OCI-LY3 (cell line): Measurements from ENCODE around the gene TTYH3.

Experiments
- H2AFZ ChIP-seq: fragments of 200-600, 300-600 bp; shearing (Covaris generic); 2 replicates; pipeline ENCODE4 v1.6.0; 2014; ENCODE audit warnings: antibody characterized with exemption, low read depth, low read length
- H3K27ac ChIP-seq: fragments of 200-600, 300-600 bp; sonication (generic); 2 replicates; pipeline ENCODE4 v1.5.1; 2014; ENCODE audit warnings: mild to moderate bottlenecking, low read length, moderate library complexity, mixed read lengths
- H3K27me3 ChIP-seq: fragments of 200-600, 300-600 bp; sonication (generic); 2 replicates; pipeline ENCODE4 v1.6.1; 2014; ENCODE audit warnings: low read depth, low read length, mixed read lengths
- H3K36me3 ChIP-seq: fragments of 200-600, 300-600 bp; sonication (generic); replicated peaks from 2 replicates; pipeline ENCODE3; 2014; ENCODE audit warnings: low read depth, low read length, mixed read lengths
- H3K4me1 ChIP-seq: fragments of 300-600, 200-600 bp; sonication (generic); 2 replicates; pipeline ENCODE4 v1.6.1; 2014; ENCODE audit warnings: low read length, mixed read lengths
- H3K4me2 ChIP-seq: fragments of 200-600, 300-600 bp; sonication (generic); 2 replicates; pipeline ENCODE4 v1.6.1; 2014; ENCODE audit warnings: low read length, mixed read lengths
- H3K4me3 ChIP-seq: fragments of 300-600, 200-600 bp; sonication (generic); 2 replicates; pipeline ENCODE4 v1.5.1; 2014; ENCODE audit warnings: antibody characterized with exemption, mild to moderate bottlenecking, low read length, moderate library complexity
- H3K79me2 ChIP-seq: fragments of 300-600, 200-600 bp; shearing (Covaris generic); 2 replicates; pipeline ENCODE4 v1.6.1; 2014; ENCODE audit warnings: mild to moderate bottlenecking, low read length, mixed read lengths
- H3K9ac ChIP-seq: fragments of 300-600, 200-600 bp; shearing (Covaris generic); 2 replicates; pipeline ENCODE4 v1.6.0; 2014; ENCODE audit warnings: mild to moderate bottlenecking, low read length, moderate library complexity
- H3K9me3 ChIP-seq: fragments of 200-600, 300-600 bp; shearing (Covaris generic); 2 replicates; pipeline ENCODE4 v1.6.1; 2014; ENCODE audit warnings: low read length, mixed read lengths; ENCODE audit not compliant: insufficient read depth
- H4K20me1 ChIP-seq: fragments of 200-600, 300-600 bp; sonication (generic); 2 replicates; pipeline ENCODE4 v1.6.1; 2016; ENCODE audit warnings: low read length, mixed read lengths; ENCODE audit not compliant: insufficient read depth
- EZH2phosphoT487 ChIP-seq: fragments of 200-600 bp; shearing (Covaris generic); IDR thresholded peaks from 2 replicates; pipeline ENCODE4 v1.6.1; 2018; ENCODE audit warnings: antibody characterized with exemption, mixed run types, low read depth
- TF ChIP-seq, protein P1 (sequence below): fragments of 200-600, 300-600 bp; sonication (generic); IDR thresholded peaks from 2 replicates; pipeline ENCODE4 v1.5.1; 2014; ENCODE audit warnings: antibody characterized with exemption, low read length, low read depth

The TTYH3 gene

DNA sequence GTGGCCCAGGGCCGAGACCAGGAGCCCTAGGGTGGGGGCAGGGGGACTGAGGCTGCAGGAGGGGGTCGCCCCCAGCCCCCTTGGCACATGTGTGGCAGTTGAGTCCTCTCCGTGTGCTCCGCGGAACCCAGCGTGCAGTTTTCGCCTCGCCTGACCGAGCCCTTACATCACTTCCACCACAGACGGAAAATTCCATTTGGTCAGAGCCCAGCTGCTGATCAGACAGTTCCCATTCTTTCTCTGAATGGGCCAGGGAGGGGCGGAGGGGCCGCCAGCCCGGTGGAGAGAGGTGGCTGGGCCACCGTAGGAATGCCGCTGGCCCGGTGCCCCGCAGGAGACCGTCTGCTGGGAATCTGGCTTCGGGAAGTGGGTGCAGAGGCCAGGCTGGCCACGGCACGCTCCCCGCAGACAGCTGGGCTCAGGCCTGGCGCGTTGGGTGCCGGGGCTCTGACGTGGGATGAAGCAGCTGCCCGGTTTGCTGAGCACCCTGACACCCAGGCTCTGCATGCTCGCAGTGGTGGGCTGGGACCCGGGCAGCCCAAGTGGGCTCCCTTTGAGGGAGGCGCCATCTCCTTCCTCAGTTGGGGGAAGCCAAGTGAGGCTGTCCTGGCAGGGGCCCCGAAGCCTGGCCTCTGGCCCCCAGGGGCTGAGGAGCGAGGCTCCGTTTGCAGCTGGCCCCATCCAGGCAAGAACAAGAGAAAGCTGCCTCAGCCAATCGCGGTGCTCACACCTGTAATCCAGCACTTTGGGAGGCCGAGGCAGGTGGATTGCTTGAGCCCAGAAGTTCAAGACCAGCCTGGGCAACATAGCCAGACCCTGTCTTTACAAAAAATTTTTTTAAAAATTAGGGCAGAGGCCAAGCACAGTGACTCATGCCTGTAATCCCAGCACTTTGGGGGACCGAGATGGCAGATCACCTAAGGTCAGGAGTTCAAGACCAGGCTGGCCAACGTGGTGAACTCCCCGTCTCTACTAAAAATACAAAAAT, 9.9 kb downstream of the TTYH3 start:
- Histone ChIP-seq H3K79me2 (no peaks in the 10 kb centered on the region), H3K4me1 (peaks cover 40% of the 10 kb centered on the region)

DNA sequence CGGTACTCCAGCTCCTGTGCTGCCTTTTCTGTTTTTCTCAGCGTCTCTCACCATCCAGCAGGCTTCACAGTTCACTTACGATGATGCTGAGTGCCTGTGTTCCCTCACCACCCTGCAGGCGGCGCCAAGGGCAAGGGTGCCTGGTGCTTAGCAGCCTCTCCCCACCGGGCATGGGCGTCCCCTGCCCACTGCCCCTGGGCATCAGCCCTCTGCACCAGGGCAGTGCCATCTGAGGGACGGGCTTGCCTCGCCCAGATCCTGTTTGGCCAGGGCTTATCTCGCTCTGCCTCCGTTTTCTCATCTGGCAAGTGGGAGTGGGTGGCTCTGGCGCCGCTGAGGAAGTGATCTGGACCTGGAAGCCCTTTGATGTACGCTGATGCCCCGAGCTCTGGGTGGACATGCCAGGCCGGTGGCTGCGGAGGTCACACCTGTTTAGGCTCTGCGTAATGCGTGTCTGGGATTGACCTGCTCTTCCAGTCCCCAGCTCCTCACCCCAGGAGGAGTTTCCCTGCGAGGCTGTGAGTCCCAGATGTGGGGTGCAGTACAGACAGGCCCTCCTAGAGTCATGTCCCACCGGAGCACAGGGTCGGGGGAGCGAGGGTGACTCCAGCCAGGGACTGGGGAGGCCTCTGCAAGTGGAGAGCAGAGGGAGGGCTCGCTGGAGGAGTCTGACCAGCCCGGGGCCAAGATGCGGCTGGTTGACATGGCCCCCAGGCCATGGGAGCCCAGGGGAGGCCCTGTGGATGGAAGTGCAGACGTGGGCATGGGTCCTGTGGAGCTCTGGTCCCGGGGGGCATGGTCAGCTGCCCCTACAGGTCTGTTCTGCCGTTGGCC, 11.8 kb downstream of the TTYH3 start:
- Histone ChIP-seq H3K36me3 (no peaks in the 10 kb centered on the region), H3K4me2 (no peak overlapping the region)

More for the DNA sequence above, 9.9 kb downstream of the TTYH3 start:
- Histone ChIP-seq H3K4me2 (peak overlapping the region; percentile 66), H3K36me3 (no peaks in the 10 kb centered on the region), H3K27me3 (no peaks in the 10 kb centered on the region), H3K4me3 (peak overlapping the region; percentile 52), H2AFZ (no peak overlapping the region), H3K9ac (peak overlapping the region; percentile 10; the same call in 1 of the 2 replicates), H4K20me1 (no peaks in the 10 kb centered on the region), H3K27ac (no peak overlapping the region), H3K9me3 (no peaks in the 10 kb centered on the region)
- TF ChIP-seq EZH2phosphoT487 = no peak
- TF ChIP-seq, protein P1, sequence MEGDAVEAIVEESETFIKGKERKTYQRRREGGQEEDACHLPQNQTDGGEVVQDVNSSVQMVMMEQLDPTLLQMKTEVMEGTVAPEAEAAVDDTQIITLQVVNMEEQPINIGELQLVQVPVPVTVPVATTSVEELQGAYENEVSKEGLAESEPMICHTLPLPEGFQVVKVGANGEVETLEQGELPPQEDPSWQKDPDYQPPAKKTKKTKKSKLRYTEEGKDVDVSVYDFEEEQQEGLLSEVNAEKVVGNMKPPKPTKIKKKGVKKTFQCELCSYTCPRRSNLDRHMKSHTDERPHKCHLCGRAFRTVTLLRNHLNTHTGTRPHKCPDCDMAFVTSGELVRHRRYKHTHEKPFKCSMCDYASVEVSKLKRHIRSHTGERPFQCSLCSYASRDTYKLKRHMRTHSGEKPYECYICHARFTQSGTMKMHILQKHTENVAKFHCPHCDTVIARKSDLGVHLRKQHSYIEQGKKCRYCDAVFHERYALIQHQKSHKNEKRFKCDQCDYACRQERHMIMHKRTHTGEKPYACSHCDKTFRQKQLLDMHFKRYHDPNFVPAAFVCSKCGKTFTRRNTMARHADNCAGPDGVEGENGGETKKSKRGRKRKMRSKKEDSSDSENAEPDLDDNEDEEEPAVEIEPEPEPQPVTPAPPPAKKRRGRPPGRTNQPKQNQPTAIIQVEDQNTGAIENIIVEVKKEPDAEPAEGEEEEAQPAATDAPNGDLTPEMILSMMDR = no peak

DNA sequence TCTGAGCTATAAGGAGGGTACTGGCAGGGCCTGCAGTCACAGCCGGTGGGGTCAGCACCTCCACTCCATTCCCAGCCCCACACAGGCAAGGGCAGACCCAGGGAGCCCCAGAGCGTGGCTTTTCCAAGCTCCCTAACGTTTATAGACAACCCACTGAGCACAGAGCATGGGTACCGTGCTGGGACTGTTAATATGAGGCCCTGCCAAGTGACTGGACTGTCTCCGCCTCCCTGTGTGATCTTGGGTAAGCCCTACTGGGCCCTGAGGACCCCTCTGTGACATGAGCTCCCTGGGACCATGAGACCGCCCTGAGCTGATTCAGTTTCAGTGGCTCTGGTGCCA, 12.4 kb downstream of the TTYH3 start:
- Histone ChIP-seq H2AFZ (no peak overlapping the region), H3K27me3 (no peaks in the 10 kb centered on the region), H3K79me2 (no peaks in the 10 kb centered on the region), H3K4me3 (no peak overlapping the region), H4K20me1 (no peaks in the 10 kb centered on the region), H3K9ac (no peak overlapping the region), H3K4me2 (no peak overlapping the region), H3K27ac (no peak overlapping the region), H3K36me3 (no peaks in the 10 kb centered on the region), H3K9me3 (no peaks in the 10 kb centered on the region), H3K4me1 (peaks cover 23% of the 10 kb centered on the region)
- no peak for TF ChIP-seq EZH2phosphoT487
- TF ChIP-seq, protein P1 = no peak

More for the DNA sequence above, 11.8 kb downstream of the TTYH3 start:
- Histone ChIP-seq H3K9ac (no peak overlapping the region), H3K27me3 (no peaks in the 10 kb centered on the region), H3K27ac (no peak overlapping the region), H3K4me1 (peaks cover 23% of the 10 kb centered on the region), H4K20me1 (no peaks in the 10 kb centered on the region), H3K9me3 (no peaks in the 10 kb centered on the region), H3K79me2 (no peaks in the 10 kb centered on the region), H2AFZ (no peak overlapping the region), H3K4me3 (no peak overlapping the region)
- TF ChIP-seq, protein P1 = peak; percentile 22; the same call in 1 of the 2 replicates
- TF ChIP-seq EZH2phosphoT487 = no peak
